Measurements from ENCODE around the gene NRP2.

NRP2 gene

DNA sequence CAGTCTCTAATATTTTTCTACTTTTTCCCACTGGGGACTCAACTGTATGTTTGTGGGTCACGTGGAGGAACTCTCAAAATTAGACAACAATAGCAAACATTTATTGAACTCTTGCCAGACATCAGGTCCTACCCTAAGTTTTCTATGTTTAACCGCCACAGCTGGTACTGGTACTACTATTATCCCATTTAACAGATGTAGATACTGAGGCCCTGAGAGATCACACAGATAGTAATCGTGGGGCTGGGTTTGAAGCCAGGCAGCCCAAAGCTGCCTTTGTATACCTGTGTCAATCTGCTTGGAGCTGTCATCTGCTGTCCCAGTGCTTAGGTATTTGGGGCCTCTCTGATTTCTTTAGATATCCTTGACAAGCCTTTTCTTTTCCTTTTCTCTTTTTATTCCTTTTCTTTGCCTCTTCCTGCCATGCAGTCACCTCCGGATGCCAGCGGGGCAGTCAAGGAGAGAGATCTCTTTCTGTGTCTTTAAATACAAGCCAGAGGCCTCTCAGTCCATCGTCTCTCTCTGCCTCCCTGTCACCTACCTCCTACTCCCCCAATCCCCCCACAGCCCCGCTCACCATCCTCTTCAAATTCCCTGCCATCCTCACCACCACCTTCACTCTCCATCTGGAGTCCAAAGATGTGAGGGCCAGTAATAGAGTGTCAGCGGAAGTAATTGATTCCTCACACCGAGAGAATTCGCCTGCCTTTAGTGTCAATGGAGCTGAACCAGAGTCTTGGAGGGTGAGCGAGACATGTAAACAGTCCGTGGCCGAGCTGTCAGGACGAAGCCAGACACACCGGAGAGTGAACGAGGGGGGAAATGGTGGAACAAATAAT lies 23.4 kb downstream of the NRP2 start:
- DNase-seq (ENCODE audit: low read depth in 1 of 2, low spot score in 1 of 2) = no peak

- DNase-seq (ENCODE audit: low read depth in 1 of 2, low spot score in 1 of 2) = no peak
Observed at GRCh38 chr2:205706769-205707381, 24.6 kb downstream of the NRP2 start.

- no peak for DNase-seq (ENCODE audit: low read depth in 1 of 2, low spot score in 1 of 2)
Observed at GRCh38 chr2:205708231-205708631, 25.9 kb downstream of the NRP2 start.

DNA sequence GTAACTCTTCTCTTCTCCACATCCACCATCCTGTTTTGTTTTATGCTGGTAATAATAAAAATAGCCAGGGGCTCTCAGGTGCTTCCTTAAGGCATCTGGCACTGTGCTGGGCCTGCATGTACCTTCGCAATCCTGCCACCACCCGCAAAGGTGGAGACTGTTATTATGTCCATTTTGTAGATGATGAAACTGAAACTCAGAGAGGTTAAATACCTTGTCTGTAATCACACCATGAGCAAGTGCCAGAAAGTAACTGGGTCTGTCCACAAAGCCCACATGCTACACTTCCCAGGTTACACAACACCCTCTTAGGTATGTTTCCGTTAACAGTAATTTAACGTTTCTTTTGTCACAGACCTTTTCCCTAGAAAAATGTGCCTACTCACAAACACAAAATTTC lies 27.0 kb downstream of the NRP2 start:
- no peak for DNase-seq (ENCODE audit: low read depth in 1 of 2, low spot score in 1 of 2)

DNA sequence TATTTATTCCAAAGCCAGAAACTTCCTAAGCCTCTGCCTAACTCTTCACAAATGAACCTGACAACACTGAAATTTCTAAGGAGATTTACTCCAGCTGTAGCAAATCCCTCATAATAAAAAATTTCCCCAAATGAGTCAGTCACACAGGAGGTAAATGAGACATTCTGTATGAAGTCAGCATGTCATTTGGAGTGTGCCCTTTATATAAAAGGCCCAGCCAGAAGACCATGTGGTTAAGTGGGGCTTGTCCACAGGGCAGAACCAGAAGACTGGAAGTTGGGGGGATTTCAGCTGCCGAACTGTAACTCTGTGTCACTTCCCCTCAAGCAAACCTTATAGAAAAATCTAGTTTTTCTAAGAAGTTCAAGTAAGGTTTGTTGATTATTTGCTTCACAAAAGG lies 30.2 kb downstream of the NRP2 start:
- DNase-seq (ENCODE audit: low read depth in 1 of 2, low spot score in 1 of 2) = no peak

- DNase-seq (ENCODE audit: low read depth in 1 of 2, low spot score in 1 of 2) = no peak
Observed at GRCh38 chr2:205713086-205713485, 30.8 kb downstream of the NRP2 start.

- no peak for DNase-seq (ENCODE audit: low read depth in 1 of 2, low spot score in 1 of 2)
Observed at GRCh38 chr2:205714058-205714776, 31.9 kb downstream of the NRP2 start.

DNA sequence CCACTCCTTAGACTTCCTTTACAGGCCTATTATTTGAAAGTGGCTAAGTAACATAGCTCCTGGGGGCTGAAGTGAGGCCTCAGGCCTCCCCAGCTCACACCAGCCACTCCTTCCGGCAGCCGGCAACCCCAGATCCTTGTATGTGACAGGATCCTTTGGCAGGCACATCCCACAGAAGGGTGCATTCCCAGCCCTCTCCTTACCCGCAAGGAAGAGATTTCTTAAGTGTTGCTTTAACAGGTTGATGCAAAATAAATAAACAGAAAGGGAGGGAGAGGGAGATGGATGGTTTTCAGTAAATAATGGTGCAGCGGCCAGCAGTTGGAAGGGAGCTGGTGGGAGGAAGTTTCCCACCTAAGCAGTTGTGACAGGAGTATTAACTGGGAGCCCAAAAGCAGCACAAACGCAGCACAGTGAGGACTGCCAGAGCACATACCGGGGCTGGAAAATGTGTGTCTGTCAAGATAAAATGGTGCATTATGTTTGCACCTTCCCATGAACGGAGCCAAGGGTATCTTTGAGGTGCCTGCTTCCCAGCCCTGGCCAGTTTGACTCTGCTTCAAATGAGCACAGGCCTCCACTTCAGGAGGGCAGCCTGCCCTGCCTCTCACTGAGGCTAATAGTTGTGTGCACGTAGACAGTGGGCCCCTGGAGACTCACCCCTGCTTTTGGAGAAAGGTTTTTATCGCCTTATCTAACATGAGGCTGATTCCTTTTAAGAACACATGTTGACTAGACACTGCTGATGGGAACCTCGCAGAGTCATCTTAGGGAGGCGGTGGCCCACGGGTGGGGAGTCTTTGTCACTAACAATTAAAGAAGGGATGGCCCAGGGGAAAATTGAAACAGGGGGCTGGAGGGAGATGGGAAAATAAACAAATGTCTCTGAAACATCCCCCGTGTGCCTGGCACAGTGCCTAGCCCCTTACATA lies 32.8 kb downstream of the NRP2 start:
- DNase-seq (ENCODE audit: low read depth in 1 of 2, low spot score in 1 of 2) = no peak

DNA sequence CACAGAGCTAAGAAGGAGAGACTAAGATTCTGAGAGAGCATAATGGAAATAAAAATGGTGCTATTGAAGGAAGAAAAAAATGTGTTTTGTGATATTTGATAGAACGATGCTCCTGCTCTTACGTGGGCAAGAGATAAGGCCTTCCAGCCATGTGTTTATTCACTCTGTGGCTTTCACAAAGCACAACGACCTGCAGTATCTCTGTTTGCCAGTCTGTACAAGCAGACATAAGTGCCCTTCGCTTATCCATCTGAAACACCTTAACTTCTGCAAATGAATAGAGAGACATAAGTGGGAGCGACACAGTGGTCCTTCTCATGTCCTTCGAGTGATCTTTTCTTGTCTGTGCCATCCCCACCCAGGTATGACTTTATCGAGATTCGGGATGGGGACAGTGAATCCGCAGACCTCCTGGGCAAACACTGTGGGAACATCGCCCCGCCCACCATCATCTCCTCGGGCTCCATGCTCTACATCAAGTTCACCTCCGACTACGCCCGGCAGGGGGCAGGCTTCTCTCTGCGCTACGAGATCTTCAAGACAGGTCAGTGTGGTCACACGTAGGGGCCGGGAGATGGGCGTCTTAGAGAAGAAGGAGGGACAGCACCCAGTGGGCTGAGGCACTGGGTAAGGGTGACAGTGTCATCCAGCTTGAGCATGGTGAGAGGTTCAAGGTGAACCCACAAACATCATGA lies 33.7 kb downstream of the NRP2 start:
- DNase-seq (ENCODE audit: low read depth in 1 of 2, low spot score in 1 of 2) = no peak

- DNase-seq (ENCODE audit: low read depth in 1 of 2, low spot score in 1 of 2) = no peak
Observed at GRCh38 chr2:205717175-205717846, 35.0 kb downstream of the NRP2 start.

DNA sequence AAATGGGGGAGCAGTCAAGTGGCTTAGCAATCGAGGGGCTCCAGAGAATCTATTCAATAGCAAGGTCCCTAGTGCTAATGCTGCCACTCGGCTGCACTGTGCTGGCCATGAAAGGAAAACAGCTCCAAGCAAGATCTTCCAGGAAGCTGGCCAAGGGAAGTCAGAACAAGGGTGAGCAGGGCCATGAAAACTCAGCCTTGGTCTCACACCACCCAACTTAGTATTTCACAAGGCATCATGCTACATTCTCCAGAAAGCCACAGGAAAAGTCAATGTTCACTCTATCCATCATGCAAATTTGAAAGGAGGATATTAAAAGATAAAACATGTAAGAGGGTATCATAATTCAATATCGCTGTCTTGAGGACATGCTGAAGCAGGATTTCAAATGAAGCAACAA lies 35.7 kb downstream of the NRP2 start:
- no peak for DNase-seq (ENCODE audit: low read depth in 1 of 2, low spot score in 1 of 2)

DNA sequence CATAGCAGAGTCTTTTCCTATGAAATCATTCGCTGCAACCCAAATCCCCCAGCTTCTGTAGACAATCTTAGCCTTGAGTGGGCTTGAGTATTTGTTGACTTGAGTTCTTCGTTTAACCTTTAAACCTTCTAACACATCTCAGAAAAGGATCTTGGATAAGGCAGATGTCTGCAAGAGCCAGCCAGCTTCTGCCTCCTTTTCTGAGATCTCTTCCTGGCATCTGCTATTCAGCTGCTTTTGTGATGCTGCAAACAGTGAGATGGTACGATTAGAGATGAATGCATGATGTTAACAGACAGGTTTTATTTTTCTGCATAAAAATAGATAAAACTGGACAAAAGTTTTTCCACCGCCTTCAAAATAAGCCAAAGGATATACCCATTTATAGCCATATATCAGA lies 37.5 kb downstream of the NRP2 start:
- DNase-seq (ENCODE audit: low read depth in 1 of 2, low spot score in 1 of 2) = no peak

GRCh38 chr2:205720451-205720902 lies 38.2 kb downstream of the NRP2 start:
- no peak for DNase-seq (ENCODE audit: low read depth in 1 of 2, low spot score in 1 of 2)

DNA sequence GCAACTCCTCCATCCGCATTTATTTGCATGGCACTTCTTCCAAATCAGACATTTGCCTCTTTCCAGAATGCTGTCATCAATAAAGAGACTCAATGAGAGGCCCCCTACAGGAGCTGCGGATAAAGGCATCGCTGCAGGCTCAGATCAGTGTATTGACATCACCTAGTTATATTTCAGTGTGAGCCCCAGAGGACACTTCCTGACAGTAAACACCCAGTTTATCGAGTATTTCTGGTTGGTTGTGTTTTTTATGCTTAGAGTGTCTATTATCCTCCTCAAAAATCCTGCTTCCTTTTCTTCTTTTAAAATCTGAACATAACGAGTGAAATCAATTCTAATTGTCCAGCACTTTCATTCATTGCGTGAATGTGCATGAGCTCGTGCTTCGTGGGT lies 38.8 kb downstream of the NRP2 start:
- DNase-seq (ENCODE audit: low read depth in 1 of 2, low spot score in 1 of 2) = no peak

- no peak for DNase-seq (ENCODE audit: low read depth in 1 of 2, low spot score in 1 of 2)
Observed at GRCh38 chr2:205722283-205722918, 40.1 kb downstream of the NRP2 start.

GRCh38 chr2:205723179-205723578 lies 40.9 kb downstream of the NRP2 start:
- no peak for DNase-seq (ENCODE audit: low read depth in 1 of 2, low spot score in 1 of 2)

DNA sequence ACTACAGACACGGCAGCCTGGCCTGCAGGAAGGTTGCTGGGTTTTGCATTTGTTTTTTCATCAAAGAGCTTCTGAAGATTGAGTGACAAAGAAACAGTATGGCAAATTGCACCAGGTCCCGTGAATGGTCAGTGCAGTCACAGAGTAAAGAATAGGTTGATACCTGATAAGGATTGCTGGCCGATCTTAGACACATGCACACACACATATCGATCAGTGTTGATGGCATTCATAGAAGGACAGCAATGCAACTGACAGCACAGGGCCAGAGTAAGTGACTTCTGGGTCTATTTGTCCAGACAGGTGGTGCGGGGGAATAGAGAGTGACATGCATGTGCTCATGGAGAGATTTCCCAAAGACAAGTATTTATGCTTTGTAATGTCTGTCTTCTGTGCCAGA lies 42.8 kb downstream of the NRP2 start:
- no peak for DNase-seq (ENCODE audit: low read depth in 1 of 2, low spot score in 1 of 2)

GRCh38 chr2:205726506-205726905 lies 44.2 kb downstream of the NRP2 start:
- no peak for DNase-seq (ENCODE audit: low read depth in 1 of 2, low spot score in 1 of 2)

GRCh38 chr2:205727174-205727573 lies 44.9 kb downstream of the NRP2 start:
- no peak for DNase-seq (ENCODE audit: low read depth in 1 of 2, low spot score in 1 of 2)
